Heart right ventricle (tissue), 16 donors: ENCODE results near the gene S100A9. TPM values are rescaled to one million over a fixed set of nuclear protein-coding genes. Genes with fewer than 3 reads are reported as not detected.
A peak's percentile ranks its signal among the peaks of the same experiment; 100 is the strongest.

ENCODE experiments used
- ATAC-seq, 8 donors: fragments of 200-7000 bp; cut with Tn5 transposase; one replicate each; pipeline ENCODE4 v1.9.1; 2020; ENCODE audit warnings: mild to moderate bottlenecking in 8 of 8, moderate library complexity in 8 of 8, moderate number of reproducible peaks in 1 of 8
- DNase-seq, 2 donors: peaks; one replicate each; pipeline ENCODE4 v3.0.0-alpha.2; 2020
- H3K27ac ChIP-seq, 10 donors: fragments of 200-600 bp; sonication (generic) in 2 of 10; one replicate each; pipeline versions ENCODE4 v1.5.0 to v1.8.0; 2020 to 2022; ENCODE audit warnings: mild to moderate bottlenecking in 3 of 10
- H3K27me3 ChIP-seq, 7 donors: fragments of 200-600 bp; one replicate each; pipeline ENCODE4 v1.8.0; 2021 to 2022; ENCODE audit warnings: mild to moderate bottlenecking in 2 of 7
- H3K36me3 ChIP-seq, 9 donors: fragments of 200-600 bp; sonication (generic) in 1 of 9; one replicate each; pipeline versions ENCODE4 v1.5.0 to v1.8.0; 2020 to 2022; ENCODE audit warnings: mild to moderate bottlenecking in 2 of 9
- H3K4me1 ChIP-seq, 9 donors: fragments of 200-600 bp; sonication (generic) in 1 of 9; one replicate each; pipeline versions ENCODE4 v1.5.0 to v1.8.0; 2020 to 2022; ENCODE audit warnings: mild to moderate bottlenecking in 4 of 9
- H3K4me3 ChIP-seq, 10 donors: fragments of 200-600 bp; sonication (generic) in 2 of 10; one replicate each; pipeline versions ENCODE4 v1.5.0 to v1.8.0; 2020 to 2022; ENCODE audit warnings: mild to moderate bottlenecking in 7 of 10, moderate library complexity in 2 of 10
- H3K9me3 ChIP-seq, 11 donors: fragments of 200-600 bp in 10 of 11; sonication (generic) in 2 of 11; one replicate each; pipeline versions ENCODE4 v1.5.0 to v1.8.0; 2013 to 2022; ENCODE audit warnings: mild to moderate bottlenecking in 2 of 11, control low read depth in 1 of 11, moderate library complexity in 1 of 11
- WGBS, 2 donors: extraction: QIAGEN DNeasy Blood & Tissue Kit; methylation state at CpG; one replicate each; pipeline ENCODE4 v1.1.7; 2013; ENCODE audit warnings: inconsistent platforms in 1 of 2; 5-methylcytosine and 5-hydroxymethylcytosine counted together
- intact Hi-C, 10 donors: fragments of 100-400 bp; cut with DNase I; formaldehyde crosslinking; loops; one replicate each; pipeline versions ENCODE4 v1.11.1 to v1.14.2; 2022
- polyA plus RNA-seq, 2 donors: library from polyadenylated mRNA; stranded (reverse); fragments of 200-250 nt; gene quantifications; one replicate each; pipeline ENCODE4 v1.2.3, GENCODE V29; 2013
- total RNA-seq, 10 donors: library from RNA; stranded (reverse); fragmentation: NEBNext Ultra II Directional in 3 of 10; extraction: Animal tissue kit (Norgen Biotek cat#: 25700) in 3 of 10; gene quantifications; one replicate each; pipeline versions ENCODE4 v1.2.1 to v1.2.4, GENCODE V29; 2021 to 2023
- TF ChIP-seq, protein P1 (sequence below), 9 donors: fragments of 200-600 bp; sonication (generic) in 2 of 9; IDR thresholded peaks; one replicate each; pipeline versions ENCODE4 v1.5.0 to v1.8.0; 2021 to 2022; ENCODE audit warnings: antibody characterized with exemption in 9 of 9, mild to moderate bottlenecking in 5 of 9, moderate library complexity in 1 of 9
- donor health status: Arrhythmogenic right ventricular cardiomyopathy.
- donor health status: ischemic (EF 13 %, LVEDD 7.1; RV severe dilation, severe dysfunction).
- donor health status: healthy with polysubstance abuse.
- donor health status: DM: no; HTN: yes; CAD: no.
- donor health status: DM: no; HTN: no; CAD: no.
- donor health status: ischemic (EF 25% LVEDD 6.9; RV normal size, moderate dysfunction).
- donor health status: ischemic (EF 25% LVEDD 5.7; RV mildly dilated, moderate dysfunction).
- donor health status: healthy.
- donor health status: DM: yes; HTN: yes; CAD: no.
- donor health status: Ischemic cardiomyopathy.
- donor health status: ischemic (EF 35%, LVEDD 5.7; RV mildly dilated, moderate dysfunction).
- donor health status: nonischemic (EF 11% LVEDD 7.7; RV severe dilation, severe dysfunction).
- donor health status: DM: yes; HTN: yes; CAD: no.
- donor health status: PGD.
- donor health status: ischemic (EF 29% LVEDD 5.4; RV normal size, mild dysfunction).
- donor health status: nonischemic (EF 23%, LVEDD 6.1; RV moderate dilation, normal function).

S100A9 gene
- total and polyA plus RNA-seq, 12 donors: 9.9 to 182 (median 71.5) TPM

DNA sequence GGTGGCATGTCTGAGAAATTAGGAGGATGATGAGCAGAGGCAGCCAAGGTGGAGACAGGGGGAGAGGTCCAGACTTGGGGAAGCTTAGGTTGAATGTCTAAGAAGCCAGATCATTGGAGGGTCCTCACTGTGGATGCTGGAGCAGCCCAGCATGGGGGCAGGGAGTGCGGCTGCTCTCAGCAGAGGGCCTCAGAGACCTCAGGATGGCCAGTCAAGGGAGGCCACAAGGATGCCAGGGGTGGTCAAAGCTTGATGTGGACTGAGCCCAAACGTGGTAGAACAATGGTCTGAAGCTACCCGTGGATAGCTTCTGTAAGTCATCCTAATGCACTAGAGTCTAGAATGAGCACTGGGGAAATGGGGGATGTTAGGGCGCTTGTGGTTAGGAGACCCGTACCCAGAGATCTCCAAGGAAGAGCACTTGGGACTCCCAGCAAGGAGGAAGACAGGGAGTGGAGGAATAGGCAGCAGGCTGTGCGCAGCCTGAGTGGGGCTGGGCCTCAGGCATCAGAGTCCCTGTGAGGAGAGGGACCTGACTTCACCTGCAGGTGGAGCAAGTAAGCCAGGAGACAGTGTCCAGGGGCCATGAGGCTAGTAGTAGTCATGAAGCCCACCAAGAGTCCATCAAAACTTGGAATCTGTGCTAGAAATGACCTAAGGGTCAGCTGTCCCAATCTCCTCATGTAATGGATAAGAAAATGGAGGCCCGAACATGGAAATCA, 4.3 kb upstream of the S100A9 start:
- 73 to 79% methylated on average over 7 of the region's 7 CpGs for whole genome bisulfite sequencing, 2 donors

DNA sequence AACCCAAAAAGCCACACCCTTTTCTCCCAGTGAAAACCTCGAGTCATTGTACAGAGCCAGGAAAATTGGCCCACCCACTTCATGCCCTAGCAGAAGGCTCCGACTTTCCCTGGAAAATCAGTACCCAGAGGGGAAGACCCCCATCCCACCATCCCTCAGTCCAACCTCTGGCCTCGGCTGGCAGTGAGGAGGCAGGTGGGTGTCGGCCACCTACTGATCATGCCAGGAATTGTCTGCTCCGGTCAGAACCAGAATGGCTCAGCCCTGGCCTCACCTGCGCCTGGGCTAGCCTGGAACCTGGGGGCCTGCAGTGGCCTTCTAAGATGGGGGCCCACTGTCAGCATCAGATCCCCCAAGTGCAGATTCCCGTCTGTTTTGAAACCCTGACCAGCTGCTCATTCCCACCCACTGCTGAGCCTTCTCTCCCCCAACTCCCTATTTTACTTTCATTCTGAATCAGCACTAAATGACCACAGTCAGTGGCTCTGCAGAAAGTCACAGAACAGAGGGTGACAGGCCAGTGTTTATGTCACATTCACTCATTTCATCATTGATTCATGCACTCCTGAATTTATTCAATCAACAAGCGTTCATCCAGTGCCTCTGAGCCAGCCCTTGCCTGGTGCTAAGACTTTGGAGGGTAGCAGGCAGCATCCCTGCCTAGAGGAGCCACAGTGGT, 3.0 kb upstream of the S100A9 start:
- TF ChIP-seq, protein P1, sequence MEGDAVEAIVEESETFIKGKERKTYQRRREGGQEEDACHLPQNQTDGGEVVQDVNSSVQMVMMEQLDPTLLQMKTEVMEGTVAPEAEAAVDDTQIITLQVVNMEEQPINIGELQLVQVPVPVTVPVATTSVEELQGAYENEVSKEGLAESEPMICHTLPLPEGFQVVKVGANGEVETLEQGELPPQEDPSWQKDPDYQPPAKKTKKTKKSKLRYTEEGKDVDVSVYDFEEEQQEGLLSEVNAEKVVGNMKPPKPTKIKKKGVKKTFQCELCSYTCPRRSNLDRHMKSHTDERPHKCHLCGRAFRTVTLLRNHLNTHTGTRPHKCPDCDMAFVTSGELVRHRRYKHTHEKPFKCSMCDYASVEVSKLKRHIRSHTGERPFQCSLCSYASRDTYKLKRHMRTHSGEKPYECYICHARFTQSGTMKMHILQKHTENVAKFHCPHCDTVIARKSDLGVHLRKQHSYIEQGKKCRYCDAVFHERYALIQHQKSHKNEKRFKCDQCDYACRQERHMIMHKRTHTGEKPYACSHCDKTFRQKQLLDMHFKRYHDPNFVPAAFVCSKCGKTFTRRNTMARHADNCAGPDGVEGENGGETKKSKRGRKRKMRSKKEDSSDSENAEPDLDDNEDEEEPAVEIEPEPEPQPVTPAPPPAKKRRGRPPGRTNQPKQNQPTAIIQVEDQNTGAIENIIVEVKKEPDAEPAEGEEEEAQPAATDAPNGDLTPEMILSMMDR (IDR thresholded peaks at IDR 0.05): no peak
- intact Hi-C loops: loop anchor here in 7 of 10 donors (2.0 to 10.0 kb wide), 6 partner anchors 53 to 390 kb away; partner anchors contain the start of gene S100A2 (in 5 of the 7)

More for the DNA sequence above, 4.3 kb upstream of the S100A9 start:
- intact Hi-C loops: loop anchor here in 8 of 10 donors (1.0 to 10.0 kb wide), 7 partner anchors 139 to 391 kb away; partner anchors contain the start of gene S100A2 (in 5 of the 8)
- peak in 1 of 8 donors; percentile 55 for ATAC-seq
- H3K4me1 ChIP-seq: peaks cover 0 to 21% (median 0%) of the 10 kb centered on the region in 9 donors
- H3K36me3 ChIP-seq: no peaks in the 10 kb centered on the region
- H3K9me3 ChIP-seq: no peaks in the 10 kb centered on the region
- TF ChIP-seq, protein P1 (IDR thresholded peaks at IDR 0.05): peak in 5 of 9 donors; percentile 17 to 35 (median 30)
- H3K27me3 ChIP-seq: peaks cover 0 to 36% (median 20%) of the 10 kb centered on the region in 7 donors
- H3K27ac ChIP-seq: no peak overlapping the region
- no peak for DNase-seq
- no peak overlapping the region for H3K4me3 ChIP-seq

DNA sequence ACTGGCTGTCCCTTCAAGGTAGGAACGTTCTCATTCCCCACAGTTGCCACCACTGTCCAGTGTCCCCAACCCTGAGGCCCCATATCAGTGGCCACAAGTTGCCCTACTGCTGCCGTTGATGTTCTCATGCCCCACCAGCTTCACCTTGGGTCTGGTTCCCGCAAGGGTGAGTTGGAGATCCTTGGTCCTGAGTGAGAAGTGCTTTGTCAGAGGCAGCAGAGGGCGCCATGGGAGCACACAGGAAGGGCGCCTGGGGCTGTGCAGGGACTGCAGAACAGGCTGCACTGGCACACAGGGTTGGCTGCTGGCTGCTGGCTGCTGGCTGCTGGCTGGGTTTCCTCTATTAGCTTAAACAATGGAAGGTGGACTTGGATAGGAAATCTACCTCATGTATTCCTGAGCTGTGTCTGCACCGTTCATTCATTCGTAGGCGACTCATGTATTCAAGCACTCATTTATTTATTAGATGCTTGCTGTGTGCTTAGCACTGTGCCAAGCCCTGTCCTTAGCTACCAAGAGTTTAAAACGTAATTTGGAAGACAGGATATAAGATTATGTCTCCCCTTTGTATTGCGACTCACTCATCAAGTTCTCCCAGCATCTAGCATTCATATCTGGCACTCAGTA, 2.1 kb upstream of the S100A9 start:
- DNase-seq: peak; percentile 22 to 59
- ATAC-seq: peak in 6 of 8 donors; percentile 48 to 74 (median 58)
- Histone ChIP-seq H3K27me3 (peaks cover 0 to 17% (median 9%) of the 10 kb centered on the region in 7 donors), H3K36me3 (peaks cover 0 to 2% (median 0%) of the 10 kb centered on the region in 9 donors), H3K9me3 (no peaks in the 10 kb centered on the region), H3K27ac (no peak overlapping the region), H3K4me3 (no peak overlapping the region), H3K4me1 (peaks cover 0 to 30% (median 6%) of the 10 kb centered on the region in 9 donors)
- intact Hi-C loops: loop anchor here in 5 of 10 donors (2.0 to 10.0 kb wide), 4 partner anchors 52 to 389 kb away; partner anchors contain the start of gene S100A2 (in 3 of the 5)
- 47 to 53% methylated on average over 10 of the region's 10 CpGs for WGBS, 2 donors
- TF ChIP-seq, protein P1 (IDR thresholded peaks at IDR 0.05): peak in 6 of 9 donors; percentile 29 to 70 (median 42)

More for the DNA sequence above, 3.0 kb upstream of the S100A9 start:
- ATAC-seq (no peak), DNase-seq (no peak)
- Histone ChIP-seq H3K4me1 (peaks cover 0 to 21% (median 0%) of the 10 kb centered on the region in 9 donors), H3K27ac (no peak overlapping the region), H3K36me3 (no peaks in the 10 kb centered on the region), H3K27me3 (peaks cover 0 to 23% (median 14%) of the 10 kb centered on the region in 7 donors), H3K9me3 (no peaks in the 10 kb centered on the region), H3K4me3 (no peak overlapping the region)
- 70 to 79% methylated on average over 8 of the region's 8 CpGs for WGBS, 2 donors
